Small intestine (tissue), 7 donors: ENCODE measurements around the gene MRPS27. TPM values are rescaled to one million over a fixed set of nuclear protein-coding genes. Genes with fewer than 3 reads are reported as not detected.

Experiments used
- DNase-seq, 2 donors: peaks; one replicate each; pipeline versions ENCODE4 v3.0.0 to v3.0.0-alpha.2; 2013
- FAIRE-seq: peaks from 2 replicates; lab custom pipeline; 2012; peaks lifted over from hg19 to GRCh38; lab: Jason Lieb, UNC
- H3K27ac ChIP-seq, 3 donors: one replicate each; pipeline ENCODE4 v1.5.1; 2013; ENCODE audit warnings: low read length in 2 of 3, mild to moderate bottlenecking in 2 of 3, control low read depth in 1 of 3, inconsistent platforms in 1 of 3, low read depth in 1 of 3, moderate library complexity in 1 of 3
- H3K27me3 ChIP-seq, 3 donors: one replicate each; pipeline ENCODE4 v1.6.1; 2013; ENCODE audit warnings: low read length in 3 of 3, inconsistent platforms in 1 of 3; ENCODE audit not compliant: control insufficient read depth in 3 of 3, insufficient read depth in 3 of 3
- H3K36me3 ChIP-seq, 3 donors: one replicate each; pipeline ENCODE4 v1.6.1; 2013; ENCODE audit warnings: low read length in 3 of 3, inconsistent platforms in 1 of 3, low read depth in 1 of 3, mild to moderate bottlenecking in 1 of 3, moderate library complexity in 1 of 3; ENCODE audit not compliant: control insufficient read depth in 3 of 3, insufficient read depth in 2 of 3
- H3K4me1 ChIP-seq, 3 donors: one replicate each; pipeline ENCODE4 v1.6.1; 2013; ENCODE audit warnings: low read length in 2 of 3, inconsistent platforms in 1 of 3, low read depth in 1 of 3, mild to moderate bottlenecking in 1 of 3, moderate library complexity in 1 of 3; ENCODE audit not compliant: control insufficient read depth in 3 of 3, insufficient read depth in 2 of 3
- H3K4me3 ChIP-seq, 3 donors: one replicate each; pipeline ENCODE4 v1.5.1; 2013; ENCODE audit warnings: low read length in 3 of 3, control low read depth in 1 of 3, inconsistent platforms in 1 of 3, low read depth in 1 of 3, mild to moderate bottlenecking in 1 of 3, moderate library complexity in 1 of 3
- H3K9me3 ChIP-seq, 2 donors: one replicate each; pipeline ENCODE4 v1.6.1; 2013; ENCODE audit warnings: low read depth in 1 of 2, low read length in 1 of 2; ENCODE audit not compliant: control insufficient read depth in 2 of 2, insufficient read depth in 1 of 2
- WGBS, 3 donors: extraction: QIAGEN DNeasy Blood & Tissue Kit; methylation state at CpG; one replicate each; pipeline ENCODE4 v1.1.7; 2013; 5-methylcytosine and 5-hydroxymethylcytosine counted together
- polyA plus RNA-seq, 4 donors: library from polyadenylated mRNA; stranded (reverse) in 3 of 4; unstranded in 1 of 4; fragments of 200-250 nt in 3 of 4; fragments of 120-200 nt in 1 of 4; gene quantifications; one replicate each; pipeline versions ENCODE4 v1.2.1 to v1.2.3, GENCODE V29; 2013
- donor health status: healthy with polysubstance abuse.
- donor health status: control.
- donor health status: control.
- donor health status: Bipolar disorder and iron deficiency.
- donor health status: healthy.

Gene MRPS27
- polyA plus RNA-seq, 4 donors, result 11.9 to 51.1 (median 29.6) TPM

GRCh38 chr5:72294473-72294872, 25.6 kb downstream of the MRPS27 start:
- DNase-seq (no peak), FAIRE-seq (no peak)
- Histone ChIP-seq H3K9me3 (no peaks in the 10 kb centered on the region), H3K4me1 (no peaks in the 10 kb centered on the region), H3K27ac (no peak overlapping the region), H3K36me3 (peaks cover 0 to 5% (median 2%) of the 10 kb centered on the region in 3 donors), H3K27me3 (no peaks in the 10 kb centered on the region), H3K4me3 (no peak overlapping the region)
- WGBS, 3 donors, result 85 to 96% (median 93%) methylated on average over 2 of the region's 2 CpGs

- Histone ChIP-seq H3K27me3 (no peaks in the 10 kb centered on the region), H3K27ac (no peak overlapping the region), H3K4me3 (no peak overlapping the region), H3K4me1 (no peaks in the 10 kb centered on the region), H3K9me3 (no peaks in the 10 kb centered on the region), H3K36me3 (peaks cover 0 to 7% (median 2%) of the 10 kb centered on the region in 3 donors)
- 83 to 90% (median 89%) methylated on average over 3 of the region's 3 CpGs for whole genome bisulfite sequencing, 3 donors
- no peak for DNase-seq
- FAIRE-seq, result no peak
Observed at GRCh38 chr5:72293495-72294055, 26.5 kb downstream of the MRPS27 start.

DNA sequence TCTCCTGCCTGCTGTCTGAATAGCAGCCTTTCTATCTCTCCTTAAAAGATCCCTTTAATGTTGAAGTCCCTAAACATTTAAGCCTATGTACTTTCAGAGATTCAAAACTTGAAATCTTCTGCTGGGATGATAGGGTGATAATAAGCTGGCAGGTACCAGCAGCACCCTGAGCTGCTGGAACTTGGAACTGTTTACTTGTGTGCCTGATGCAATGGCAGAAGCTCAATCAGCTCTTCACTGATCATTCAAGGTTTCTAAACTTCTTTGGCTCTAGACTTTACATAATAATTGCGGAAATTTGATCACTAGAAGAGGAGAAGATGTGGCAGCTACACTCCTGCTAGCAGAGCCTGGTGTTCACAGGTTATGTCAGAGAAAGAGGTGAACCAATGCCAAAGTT, 27.6 kb downstream of the MRPS27 start:
- no peak overlapping the region for H3K27ac ChIP-seq
- peaks cover 1 to 8% (median 2%) of the 10 kb centered on the region in 3 donors for H3K36me3 ChIP-seq
- no peak overlapping the region for H3K4me3 ChIP-seq
- H3K27me3 ChIP-seq, result no peaks in the 10 kb centered on the region
- H3K9me3 ChIP-seq, result no peaks in the 10 kb centered on the region
- DNase-seq, result no peak
- no peak for FAIRE-seq
- WGBS, 3 donors, result 92 to 100% (median 95%) methylated on average over 1 of the region's 1 CpG
- no peaks in the 10 kb centered on the region for H3K4me1 ChIP-seq

DNA sequence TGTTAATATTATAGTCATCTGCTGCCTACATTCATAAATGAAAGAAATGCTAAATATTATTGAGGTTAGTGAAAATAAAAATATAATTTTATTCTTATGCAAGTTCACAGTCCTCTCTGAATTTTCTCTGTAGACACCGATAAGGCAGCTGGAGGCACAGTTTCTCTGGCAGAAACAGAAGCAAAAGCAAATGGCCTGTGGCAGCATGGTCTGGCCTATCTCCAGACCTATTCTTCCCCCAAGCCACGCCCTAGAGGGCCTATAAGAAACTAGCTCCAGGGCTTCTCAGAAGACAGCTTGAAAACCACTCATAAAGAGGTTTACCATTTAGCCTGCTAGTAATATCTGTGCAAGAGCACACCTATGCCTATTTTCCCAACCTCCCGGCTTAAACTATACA, 28.4 kb downstream of the MRPS27 start:
- Histone ChIP-seq H3K27ac (no peak overlapping the region), H3K4me3 (no peak overlapping the region), H3K36me3 (peaks cover 1 to 13% (median 2%) of the 10 kb centered on the region in 3 donors), H3K27me3 (no peaks in the 10 kb centered on the region), H3K4me1 (no peaks in the 10 kb centered on the region), H3K9me3 (no peaks in the 10 kb centered on the region)
- no peak for FAIRE-seq
- WGBS, 3 donors, result 93 to 98% (median 94%) methylated on average over 3 of the region's 3 CpGs
- no peak for DNase-seq

GRCh38 chr5:72290356-72291133, 29.5 kb downstream of the MRPS27 start:
- no peaks in the 10 kb centered on the region for H3K27me3 ChIP-seq
- DNase-seq (no peak), FAIRE-seq (no peak)
- WGBS, 3 donors, result 92 to 98% (median 96%) methylated on average over 6 of the region's 6 CpGs
- H3K4me1 ChIP-seq, result no peaks in the 10 kb centered on the region
- no peaks in the 10 kb centered on the region for H3K9me3 ChIP-seq
- no peak overlapping the region for H3K27ac ChIP-seq
- H3K36me3 ChIP-seq, result peaks cover 0 to 13% (median 1%) of the 10 kb centered on the region in 3 donors
- no peak overlapping the region for H3K4me3 ChIP-seq

DNA sequence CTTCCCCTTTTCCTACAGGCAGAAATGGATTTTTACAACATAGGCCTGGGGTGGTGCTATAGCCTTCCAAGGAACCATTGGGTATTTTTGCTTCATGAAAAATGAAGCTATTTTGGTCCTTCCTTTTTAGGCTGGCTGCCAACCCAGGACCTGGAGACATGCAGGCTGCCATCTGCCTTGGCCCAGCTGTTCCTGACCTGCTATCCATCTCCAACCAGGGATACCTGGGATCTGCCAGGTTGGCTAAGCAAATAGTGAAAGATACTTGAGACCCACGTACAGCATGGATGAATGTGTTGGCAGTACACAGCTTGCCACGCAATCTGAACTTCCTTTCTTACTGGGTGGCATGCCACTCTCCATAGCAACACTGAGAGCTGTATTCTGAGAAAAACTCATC, 31.1 kb downstream of the MRPS27 start:
- Histone ChIP-seq H3K27me3 (no peaks in the 10 kb centered on the region), H3K9me3 (no peaks in the 10 kb centered on the region), H3K36me3 (peaks cover 0 to 13% (median 1%) of the 10 kb centered on the region in 3 donors), H3K4me3 (no peak overlapping the region), H3K4me1 (no peaks in the 10 kb centered on the region), H3K27ac (no peak overlapping the region)
- FAIRE-seq, result no peak
- DNase-seq, result no peak
- 82 to 95% (median 84%) methylated on average over 2 of the region's 2 CpGs for WGBS, 3 donors

- 97 to 99% (median 97%) methylated on average over 5 of the region's 5 CpGs for WGBS, 3 donors
- Histone ChIP-seq H3K4me1 (peaks cover 0 to 2% (median 0%) of the 10 kb centered on the region in 3 donors), H3K27ac (no peak overlapping the region), H3K27me3 (no peaks in the 10 kb centered on the region), H3K36me3 (peaks cover 0 to 13% (median 1%) of the 10 kb centered on the region in 3 donors), H3K4me3 (no peak overlapping the region), H3K9me3 (no peaks in the 10 kb centered on the region)
- DNase-seq (no peak), FAIRE-seq (no peak)
Observed at GRCh38 chr5:72286798-72287197, 33.2 kb downstream of the MRPS27 start.

- FAIRE-seq, result no peak
- H3K4me1 ChIP-seq, result peaks cover 0 to 2% (median 0%) of the 10 kb centered on the region in 3 donors
- no peaks in the 10 kb centered on the region for H3K9me3 ChIP-seq
- H3K36me3 ChIP-seq, result peaks cover 0 to 8% (median 1%) of the 10 kb centered on the region in 3 donors
- 95% methylated on average over 3 of the region's 3 CpGs for WGBS, 3 donors
- no peak for DNase-seq
- no peak overlapping the region for H3K4me3 ChIP-seq
- H3K27ac ChIP-seq, result no peak overlapping the region
- no peaks in the 10 kb centered on the region for H3K27me3 ChIP-seq
Observed at GRCh38 chr5:72285424-72285821, 34.6 kb downstream of the MRPS27 start.
